ENCODE results near the gene MAP4.

GRCh38 chr3:47885168-47885567 is 131.0 kb downstream of the MAP4 start:
- TF ChIP-seq, protein P1, sequence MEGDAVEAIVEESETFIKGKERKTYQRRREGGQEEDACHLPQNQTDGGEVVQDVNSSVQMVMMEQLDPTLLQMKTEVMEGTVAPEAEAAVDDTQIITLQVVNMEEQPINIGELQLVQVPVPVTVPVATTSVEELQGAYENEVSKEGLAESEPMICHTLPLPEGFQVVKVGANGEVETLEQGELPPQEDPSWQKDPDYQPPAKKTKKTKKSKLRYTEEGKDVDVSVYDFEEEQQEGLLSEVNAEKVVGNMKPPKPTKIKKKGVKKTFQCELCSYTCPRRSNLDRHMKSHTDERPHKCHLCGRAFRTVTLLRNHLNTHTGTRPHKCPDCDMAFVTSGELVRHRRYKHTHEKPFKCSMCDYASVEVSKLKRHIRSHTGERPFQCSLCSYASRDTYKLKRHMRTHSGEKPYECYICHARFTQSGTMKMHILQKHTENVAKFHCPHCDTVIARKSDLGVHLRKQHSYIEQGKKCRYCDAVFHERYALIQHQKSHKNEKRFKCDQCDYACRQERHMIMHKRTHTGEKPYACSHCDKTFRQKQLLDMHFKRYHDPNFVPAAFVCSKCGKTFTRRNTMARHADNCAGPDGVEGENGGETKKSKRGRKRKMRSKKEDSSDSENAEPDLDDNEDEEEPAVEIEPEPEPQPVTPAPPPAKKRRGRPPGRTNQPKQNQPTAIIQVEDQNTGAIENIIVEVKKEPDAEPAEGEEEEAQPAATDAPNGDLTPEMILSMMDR (IDR thresholded peaks at IDR 0.05; ENCODE audit: low read depth, low read length, poor library complexity, severe bottlenecking), result no peak
- no peak for TF ChIP-seq EZH2phosphoT487 (IDR thresholded peaks at IDR 0.05; ENCODE audit: borderline replicate concordance, low read length)
